Stimulated activated naive CD4-positive, alpha-beta T cell (primary cell): ENCODE results near the gene KCNA5.

Experiments used
- DNase-seq, 6 experiments: peaks; one replicate each; lab custom pipeline; 2025; lab: John Stamatoyannopoulos, UW

The KCNA5 gene

DNA sequence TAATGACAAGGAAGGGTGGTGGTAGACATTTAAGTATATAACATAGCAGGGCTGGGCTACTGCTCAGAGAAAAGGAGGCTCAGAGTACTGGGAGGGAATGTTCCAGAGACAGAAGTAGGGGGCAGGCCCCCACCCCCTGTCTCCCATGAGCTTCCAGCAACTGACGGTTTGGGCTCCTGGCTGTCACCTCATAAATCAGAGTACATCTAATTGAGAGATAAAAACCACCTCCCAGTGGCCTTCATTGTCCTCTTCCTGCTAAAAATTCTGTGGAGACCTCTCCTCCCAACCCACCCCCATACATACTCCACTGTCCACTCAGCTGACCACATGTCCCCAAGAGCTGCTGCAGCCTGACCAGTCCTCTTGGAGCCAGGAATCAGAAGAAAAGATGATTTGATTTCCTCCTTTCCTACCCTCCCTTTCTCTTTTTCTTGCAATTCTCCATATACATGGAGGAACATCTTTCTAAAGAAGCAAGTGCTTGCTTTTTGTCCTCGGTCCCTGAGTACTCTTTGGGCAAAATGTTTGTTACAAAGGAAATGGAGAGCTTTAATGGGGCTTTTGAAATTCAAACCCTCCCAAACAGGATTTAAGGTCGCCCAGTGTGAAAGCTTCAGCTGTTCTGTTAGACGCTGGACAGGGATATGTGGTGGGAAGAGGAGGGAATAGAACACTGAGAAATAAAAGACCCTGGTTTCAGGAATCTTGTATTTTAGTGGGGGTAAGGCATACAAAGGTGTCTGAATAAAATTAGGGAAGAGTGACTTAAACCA is 16.4 kb upstream of the KCNA5 start:
- DNase-seq, result no peak

DNA sequence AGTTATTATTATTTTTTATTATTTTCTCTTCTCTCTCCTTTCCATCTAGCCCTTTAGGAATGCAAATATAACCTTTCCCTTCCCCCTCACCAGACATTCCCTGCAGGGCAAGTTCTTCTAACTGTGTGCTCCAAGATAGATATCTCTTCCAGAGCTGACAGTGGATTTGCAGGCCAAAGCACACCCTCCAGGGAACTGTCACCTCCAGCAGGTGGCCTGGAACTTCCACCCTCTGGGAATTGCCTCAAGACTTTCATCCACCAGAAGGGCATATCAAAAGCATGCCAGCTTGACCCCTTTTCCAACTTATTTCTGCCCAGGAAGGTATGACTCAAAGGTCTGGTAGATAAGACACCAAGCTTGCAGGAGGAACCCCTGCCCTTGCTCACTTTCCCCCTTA is 13.6 kb upstream of the KCNA5 start:
- DNase-seq, result no peak

DNA sequence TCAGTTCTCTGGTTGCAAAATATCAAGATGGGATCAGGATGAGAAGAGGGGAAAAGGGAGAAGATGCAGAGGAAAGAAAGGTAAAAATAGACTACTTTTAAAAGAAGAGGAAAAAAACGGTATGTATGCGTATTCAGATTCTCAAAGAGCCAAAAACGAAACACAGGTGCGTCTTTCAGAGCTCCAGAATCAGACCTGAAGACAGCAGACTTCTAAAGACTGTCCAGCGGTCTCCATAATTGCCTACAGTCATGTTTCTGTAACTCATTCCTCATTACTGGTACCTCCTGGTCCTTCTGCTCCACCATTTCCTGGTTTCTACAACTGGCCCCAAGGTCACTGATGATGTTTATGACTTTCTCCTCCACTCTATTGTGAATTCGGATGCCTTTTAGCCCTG is 12.4 kb upstream of the KCNA5 start:
- no peak for DNase-seq

DNA sequence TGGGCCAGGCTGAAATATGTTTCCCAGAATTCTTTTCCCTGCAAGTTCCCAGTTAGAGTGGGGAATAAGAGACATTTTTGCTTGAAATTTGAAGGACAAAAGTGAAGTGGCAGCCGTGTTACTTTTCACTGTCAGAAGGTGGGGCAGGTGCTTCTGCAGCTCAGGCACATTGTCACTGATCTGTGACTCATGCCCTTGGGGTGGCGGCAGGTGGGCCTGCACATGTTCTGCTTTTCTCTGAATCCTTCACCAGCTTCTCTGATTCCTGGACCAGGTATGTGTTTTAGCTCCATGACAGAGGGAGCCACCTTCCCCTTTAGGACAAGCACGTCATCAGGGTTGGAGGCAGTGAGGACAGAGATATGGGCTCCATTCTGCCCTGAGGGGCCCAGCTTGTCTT is 11.7 kb upstream of the KCNA5 start:
- DNase-seq, result no peak

DNA sequence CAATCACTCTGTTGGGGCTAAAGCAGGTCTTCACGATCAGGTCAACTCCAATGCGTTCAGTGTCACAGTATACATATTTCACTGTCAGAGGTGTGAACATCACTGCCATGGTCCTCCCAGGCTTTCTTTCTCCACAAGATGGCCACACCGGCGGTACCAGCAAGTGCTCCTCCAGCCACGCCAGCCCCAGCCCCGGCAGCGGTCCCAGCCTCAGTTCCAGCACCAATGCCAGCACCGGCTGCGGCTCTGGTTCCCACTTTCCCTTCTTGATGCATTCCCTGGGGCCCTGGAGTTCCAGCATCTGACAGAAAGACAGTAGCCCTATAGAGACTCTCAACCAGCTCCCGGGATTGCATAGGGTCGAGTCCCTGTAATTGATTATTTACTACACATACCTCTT is 10.9 kb upstream of the KCNA5 start:
- DNase-seq, result no peak

DNA sequence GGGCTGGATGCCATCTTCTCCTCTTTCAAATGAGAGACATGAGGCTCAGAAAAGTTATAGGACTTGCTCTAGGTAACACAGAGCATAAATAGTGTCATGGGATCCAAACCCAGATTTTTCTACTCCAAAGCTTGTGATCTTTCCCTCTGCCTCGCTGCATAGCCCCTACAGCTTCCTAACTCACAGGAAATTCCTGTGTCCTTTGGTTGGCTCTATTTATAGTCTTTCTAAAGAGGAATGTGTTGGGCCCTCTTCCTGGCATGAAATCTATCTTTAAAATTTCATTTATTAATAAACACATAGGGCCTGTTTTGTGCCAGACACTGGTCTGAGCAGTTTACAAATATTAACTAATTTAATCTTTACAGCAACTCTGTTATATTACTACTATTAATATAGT is 9.8 kb upstream of the KCNA5 start:
- no peak for DNase-seq

DNA sequence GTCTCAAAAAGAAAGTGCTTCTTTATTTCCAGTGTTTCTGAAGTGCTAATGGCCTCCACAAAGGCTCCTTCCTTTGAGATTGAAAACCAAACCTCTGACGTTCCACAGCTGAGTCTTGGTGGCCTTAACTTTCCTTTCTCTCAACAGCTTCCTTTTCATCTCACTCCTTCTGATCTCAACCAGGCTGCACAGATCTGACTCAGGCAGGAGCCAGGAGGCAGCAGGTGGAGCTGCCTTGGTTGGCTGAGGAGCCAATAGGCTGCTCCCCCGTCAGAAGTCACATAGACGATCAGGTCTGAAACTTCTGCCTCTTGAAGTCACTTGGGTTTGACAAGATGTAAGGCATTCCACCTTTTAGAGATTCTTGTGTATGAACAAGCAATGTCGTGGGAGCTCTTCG is 9.1 kb upstream of the KCNA5 start:
- DNase-seq, result no peak

DNA sequence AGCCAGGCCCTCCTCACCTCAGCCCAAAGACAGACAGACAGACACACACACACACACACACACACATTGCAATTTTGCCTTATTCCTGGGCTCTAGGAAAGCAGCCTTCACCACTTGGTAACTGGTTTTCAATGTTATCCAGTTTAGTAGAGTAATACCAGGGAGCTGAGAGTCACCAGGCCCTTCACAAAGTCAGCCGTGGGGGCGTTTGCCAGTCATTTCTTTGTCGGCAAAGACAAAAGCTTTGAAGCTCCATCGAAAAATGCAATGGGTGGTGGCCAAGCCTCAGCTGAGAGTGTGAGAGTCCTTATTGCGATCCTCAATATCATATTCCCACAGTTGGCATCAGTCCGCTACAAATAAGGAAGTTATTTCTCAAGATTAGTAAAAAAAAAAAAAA is 8.1 kb upstream of the KCNA5 start:
- no peak for DNase-seq

DNA sequence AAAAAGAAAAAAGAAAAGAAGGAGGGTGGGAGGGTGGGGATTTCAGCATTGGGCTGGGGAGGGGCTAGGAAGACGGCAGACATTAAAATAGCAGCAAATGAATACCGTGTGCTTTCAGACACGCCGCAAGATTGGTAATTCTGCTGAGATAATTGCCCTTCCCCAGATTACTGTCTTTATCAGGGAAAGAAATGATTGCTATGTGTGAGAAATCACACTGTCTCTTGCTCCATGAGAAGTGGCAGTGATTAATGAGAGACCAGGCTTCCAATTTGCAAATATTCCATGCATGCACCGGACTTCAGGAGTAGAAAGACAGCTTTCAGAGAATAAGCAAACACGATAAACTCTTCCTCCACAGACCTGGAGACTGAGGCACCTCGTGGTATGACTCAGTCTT is 7.6 kb upstream of the KCNA5 start:
- no peak for DNase-seq

DNA sequence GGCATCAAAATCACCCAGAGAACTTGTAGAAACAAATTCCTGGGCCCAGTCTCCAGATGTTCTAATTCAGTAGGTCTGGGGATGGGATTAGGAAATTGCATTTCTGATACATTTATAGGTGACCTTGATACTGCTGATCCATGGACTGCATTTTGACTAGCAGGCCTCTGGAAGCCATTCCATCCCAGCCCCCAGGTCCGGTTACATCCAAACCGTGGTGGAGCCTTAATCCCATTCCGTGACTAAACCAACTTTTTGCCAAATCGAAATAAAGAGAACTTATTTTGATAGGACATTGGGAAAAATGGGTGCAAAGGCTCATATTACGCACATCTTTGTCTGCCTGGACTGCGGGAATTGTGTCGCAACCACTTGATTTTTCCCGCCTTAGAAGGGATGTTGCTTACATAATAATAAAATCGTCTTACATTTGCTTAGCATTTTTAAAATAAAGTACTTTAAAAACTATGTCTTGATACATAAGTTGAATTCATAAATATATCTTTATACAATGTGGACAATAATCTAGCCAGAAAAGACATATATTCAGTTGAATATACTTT is 5.8 kb upstream of the KCNA5 start:
- DNase-seq, result no peak

DNA sequence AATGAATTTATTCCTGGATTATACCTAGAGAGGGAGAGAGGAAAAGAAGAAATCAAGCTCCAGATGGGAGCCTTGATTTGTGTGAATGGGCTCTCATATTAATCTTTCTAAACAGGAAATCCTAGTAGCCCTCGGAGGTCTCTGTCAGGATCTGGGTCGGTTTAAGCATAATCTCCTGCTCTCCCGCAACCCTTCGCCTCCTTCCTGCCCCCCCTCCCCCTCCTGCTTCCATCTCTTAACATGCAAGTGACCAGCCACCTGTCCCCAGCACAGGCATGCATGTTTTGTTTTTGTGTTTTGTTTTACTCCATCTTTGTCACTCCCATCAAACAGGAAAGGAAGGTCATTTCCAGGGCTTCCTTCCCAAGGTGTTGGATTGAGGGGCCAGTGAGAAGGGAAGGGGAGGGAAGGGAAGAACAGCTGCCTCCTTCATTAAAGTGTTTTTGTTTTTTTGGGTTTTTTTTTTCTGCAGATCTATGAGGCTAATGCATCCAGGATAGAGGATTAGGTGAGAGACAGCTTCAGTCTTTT is 4.8 kb upstream of the KCNA5 start:
- DNase-seq, result no peak

DNA sequence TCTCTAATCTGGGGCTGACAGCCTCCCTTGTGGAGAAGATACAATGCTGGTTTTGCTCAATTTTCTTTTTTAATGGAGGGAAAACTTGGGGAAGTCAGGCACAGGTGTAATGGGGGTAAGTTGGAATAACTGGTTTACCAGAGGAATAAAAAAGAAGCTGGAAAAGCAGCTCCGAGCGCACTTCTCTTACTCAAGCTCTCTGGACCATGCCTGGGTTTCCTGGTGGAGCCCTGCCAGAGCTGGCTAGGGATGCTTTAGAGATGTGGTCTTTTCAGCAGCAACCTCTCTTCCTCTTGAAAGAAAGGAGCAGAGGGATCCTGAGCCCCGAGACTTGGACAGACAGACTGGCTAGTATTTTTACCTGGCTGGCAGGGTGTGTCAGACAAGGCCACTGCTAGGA is 3.9 kb upstream of the KCNA5 start:
- no peak for DNase-seq

DNA sequence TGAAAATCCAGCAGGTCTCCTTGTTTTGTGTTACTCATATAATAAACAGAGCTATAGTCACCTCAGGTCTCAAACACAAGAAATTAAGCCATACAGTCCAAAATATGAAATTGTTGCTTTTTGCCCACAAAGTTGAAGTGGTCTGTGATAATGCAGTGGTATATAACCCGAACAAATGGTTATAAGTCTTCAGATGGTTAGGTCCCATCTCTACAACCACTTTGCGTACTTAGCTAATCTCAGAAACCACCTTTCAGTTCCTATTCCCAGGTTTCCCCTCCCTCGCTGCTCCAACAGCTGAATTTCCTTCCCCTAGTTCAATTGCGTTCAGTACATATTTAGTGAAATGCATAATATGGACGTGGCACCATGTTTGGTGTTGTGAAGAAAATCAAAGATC is 3.3 kb upstream of the KCNA5 start:
- DNase-seq, result no peak

DNA sequence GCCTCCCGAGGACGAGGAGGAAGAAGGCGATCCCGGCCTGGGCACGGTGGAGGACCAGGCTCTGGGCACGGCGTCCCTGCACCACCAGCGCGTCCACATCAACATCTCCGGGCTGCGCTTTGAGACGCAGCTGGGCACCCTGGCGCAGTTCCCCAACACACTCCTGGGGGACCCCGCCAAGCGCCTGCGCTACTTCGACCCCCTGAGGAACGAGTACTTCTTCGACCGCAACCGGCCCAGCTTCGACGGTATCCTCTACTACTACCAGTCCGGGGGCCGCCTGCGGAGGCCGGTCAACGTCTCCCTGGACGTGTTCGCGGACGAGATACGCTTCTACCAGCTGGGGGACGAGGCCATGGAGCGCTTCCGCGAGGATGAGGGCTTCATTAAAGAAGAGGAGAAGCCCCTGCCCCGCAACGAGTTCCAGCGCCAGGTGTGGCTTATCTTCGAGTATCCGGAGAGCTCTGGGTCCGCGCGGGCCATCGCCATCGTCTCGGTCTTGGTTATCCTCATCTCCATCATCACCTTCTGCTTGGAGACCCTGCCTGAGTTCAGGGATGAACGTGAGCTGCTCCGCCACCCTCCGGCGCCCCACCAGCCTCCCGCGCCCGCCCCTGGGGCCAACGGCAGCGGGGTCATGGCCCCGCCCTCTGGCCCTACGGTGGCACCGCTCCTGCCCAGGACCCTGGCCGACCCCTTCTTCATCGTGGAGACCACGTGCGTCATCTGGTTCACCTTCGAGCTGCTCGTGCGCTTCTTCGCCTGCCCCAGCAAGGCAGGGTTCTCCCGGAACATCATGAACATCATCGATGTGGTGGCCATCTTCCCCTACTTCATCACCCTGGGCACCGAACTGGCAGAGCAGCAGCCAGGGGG is 979 bp downstream of the KCNA5 start:
- DNase-seq, result no peak

DNA sequence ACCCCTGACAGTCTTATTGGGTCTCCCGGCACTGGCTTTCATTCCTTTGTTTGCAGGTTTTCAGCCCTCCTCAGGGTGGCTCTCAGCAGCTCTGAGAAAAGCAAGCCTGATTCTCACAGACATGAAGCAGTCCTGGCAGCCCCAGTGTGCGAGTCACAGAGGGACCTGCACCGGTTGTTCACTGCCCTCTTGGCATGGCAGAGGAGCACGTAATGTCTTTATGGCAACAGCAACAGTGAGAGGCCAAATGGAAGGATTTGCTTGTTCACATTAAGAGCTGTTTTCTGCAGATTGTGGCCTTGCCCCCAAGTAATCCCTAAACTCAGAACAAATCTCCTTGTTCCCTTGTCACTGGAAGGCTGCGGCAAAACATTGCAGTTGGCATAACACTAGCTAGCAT is 3.4 kb downstream of the KCNA5 start:
- no peak for DNase-seq

DNA sequence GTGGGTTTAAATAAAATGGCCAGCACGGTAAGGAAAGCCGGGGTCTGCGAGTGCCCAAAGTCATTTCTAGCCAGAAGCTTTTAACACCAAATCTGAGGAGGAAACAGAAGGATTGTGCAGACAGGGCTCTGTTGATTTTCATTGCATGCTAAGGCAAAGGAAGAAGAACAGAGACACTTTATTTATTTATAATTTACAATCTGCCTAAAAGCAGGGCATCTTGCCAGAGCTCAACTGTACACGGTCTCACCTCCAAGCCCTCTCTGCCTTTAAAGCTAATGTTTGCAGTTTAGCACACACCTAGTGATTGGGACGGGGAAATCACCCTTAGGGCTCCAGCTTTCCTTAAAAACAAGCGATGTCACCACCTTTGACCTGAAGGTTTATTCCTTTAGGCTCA is 4.0 kb downstream of the KCNA5 start:
- DNase-seq, result no peak

DNA sequence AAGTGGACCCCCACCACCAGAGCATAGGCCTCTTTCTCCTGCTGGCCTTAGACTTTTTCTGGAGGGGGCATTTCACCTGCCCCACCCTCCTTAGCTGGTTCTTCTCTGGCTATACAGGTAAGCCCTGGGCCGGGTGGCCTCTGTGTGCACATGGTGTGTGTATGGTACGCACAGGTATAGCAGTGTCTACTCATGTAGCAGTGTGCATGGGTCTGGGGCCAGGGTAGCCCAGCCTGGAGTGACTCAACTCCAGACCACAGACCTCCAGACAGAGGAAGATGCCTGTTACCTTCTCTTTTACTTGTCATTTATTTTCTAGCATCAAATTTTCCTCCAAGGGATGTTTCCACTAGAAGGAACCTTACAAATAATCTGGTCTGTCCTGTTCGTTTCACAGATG is 6.9 kb downstream of the KCNA5 start:
- no peak for DNase-seq

DNA sequence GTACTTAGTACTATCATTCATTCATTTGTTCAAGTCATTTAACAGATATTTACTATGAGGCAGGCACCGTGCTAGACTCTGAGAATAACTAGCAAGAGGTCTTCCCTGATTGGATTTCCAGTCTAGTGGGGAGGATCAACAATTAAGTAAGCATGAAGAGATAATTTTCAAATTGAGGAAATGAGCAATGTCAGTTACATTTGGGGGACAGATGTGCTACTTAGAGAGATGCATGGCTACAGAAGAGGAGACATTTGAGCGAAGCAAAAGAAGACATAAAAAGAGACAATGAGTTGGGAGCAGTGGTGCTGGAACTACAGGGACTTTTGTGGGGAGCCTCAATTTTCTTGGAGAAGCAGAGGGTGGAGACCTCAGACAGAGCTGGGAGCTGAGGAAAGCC is 7.7 kb downstream of the KCNA5 start:
- no peak for DNase-seq

DNA sequence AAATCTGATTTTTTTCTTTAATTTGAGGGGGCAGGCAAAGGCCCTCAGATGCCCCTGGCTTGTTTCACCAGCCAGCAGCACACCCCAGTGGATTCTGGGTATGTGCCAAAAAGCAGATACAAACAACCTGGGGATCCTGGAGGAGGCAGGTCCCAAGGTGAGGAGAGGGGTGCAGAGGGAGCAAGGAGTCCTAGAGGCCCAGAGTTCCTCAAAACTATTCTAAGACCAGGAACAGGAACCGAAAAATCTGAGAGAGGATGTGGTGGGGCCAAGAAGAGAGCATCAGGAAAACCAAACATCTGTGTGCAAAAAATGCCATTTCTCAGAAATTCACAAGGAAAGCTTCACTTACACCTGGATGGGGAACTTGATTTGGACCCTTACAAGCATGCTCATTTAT is 8.2 kb downstream of the KCNA5 start:
- no peak for DNase-seq

DNA sequence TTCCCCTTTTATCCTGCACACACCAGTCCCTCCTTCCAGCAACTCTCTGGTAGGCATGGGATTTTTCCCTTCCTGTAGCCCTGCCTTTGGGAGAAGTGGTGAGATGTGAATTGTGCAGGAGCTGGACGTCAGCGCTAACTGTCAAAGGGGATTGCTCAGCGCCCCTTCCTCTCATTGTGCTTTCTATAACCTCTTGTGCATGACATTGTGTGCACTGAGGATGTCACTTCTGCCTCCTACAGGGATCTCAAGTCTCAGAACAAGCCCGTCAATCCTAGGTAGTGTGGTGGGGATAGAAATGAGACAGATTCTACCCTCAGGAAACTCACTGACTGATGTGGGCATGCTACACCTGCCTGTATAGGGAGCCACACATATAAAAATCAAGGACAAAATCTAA is 8.7 kb downstream of the KCNA5 start:
- no peak for DNase-seq

DNA sequence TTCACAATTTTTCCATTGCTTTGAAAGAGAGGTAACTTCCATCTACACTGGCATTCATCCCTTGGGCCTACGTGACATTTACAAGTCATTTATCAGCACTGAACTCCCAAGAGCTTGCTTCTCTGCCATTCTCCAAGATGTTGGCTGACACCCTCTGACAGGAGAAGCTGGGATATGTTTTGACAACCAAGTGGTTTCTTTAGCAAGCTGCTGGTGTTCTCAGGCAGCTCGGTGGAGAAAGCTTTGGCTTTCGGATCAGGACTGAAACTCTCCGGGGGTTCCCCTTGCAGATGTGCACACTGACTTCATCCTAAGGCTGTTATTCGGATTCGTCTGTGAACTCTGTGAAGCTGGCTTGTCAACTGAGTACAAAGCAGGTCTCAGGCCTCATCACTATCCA is 15.7 kb downstream of the KCNA5 start:
- DNase-seq, result no peak

DNA sequence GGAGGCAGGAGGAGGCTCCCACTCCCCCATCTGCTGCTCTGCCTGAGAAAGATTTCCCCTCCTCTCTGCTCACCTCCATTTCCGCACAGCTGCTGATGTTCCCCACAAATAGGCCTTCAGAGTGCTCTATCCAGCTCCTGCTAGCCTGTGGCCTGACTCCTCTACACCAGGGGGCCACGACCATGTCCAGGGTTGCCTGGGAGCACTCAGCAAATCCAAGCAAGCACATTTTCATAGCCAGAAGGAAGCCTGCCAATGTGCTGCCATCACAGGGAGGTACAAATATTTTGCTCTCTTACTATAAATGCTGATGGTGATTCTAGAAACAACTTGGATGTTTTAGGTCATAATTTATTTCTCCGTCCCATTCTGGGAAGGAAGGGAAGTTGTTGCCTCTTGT is 17.3 kb downstream of the KCNA5 start:
- DNase-seq, result no peak

DNA sequence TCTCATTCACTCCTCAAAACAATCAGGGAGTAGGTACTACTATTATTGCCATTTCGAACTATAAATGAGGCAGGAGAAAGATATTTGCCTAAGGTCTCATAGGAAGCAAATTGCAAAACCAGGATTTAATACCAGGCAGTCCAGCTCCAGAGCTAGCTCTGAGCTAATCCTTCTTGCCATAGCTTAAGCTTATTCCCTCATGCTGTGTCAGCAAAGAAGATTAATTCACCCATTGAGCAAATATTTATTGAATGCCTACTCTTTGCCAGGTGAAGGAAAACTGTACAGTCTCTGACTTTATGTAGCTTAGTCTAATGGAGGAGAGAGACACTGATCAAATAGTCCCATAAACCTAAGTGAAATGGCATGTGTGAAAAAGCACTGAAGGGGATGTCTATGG is 19.5 kb downstream of the KCNA5 start:
- no peak for DNase-seq
